Inflammatory macrophage (primary cell): ENCODE measurements around the gene SLC45A1.

Experiments used
- DNase-seq, 2 donors: peaks; one replicate each; pipeline ENCODE4 v3.0.0-alpha.2; 2020 to 2022

Gene SLC45A1

DNA sequence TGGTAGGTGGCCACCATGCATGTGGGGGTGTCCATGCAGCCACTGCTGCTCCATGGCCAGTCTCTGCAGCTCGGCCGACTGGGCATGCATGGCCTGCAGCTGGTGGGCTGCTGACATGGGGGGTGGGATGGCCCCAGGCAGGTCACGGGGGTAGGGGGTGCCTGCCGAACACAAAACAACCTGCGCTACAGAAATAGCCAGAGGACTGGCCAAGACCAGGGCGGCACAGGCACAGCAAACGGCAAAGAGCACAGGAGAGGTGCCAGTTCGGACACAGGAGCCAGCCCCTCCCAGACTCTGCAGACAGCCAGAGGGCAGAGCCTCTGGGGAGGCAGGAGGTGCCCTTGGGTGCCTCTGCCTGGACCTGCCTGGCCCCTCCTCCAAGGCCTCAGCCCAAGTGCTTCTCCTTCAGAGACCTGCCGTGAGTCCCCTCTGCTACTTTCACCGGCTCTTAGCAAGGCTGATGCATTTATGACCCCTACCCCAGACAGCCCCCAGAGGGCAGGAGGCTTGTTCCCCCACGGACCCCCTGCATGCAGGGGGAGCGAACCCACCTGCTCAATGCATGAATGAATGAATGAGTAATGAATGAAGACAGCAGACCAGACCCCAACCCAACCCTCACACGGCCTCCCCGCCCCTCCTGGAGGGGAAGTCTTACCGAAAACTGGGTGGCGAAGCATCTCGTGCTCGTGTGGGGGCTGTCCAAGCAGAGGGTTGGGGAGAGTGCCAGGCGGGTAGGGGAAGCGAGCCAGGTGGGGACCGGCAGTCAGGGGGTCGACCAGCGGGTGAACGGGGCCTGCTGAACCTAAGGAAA is 37.7 kb downstream of the SLC45A1 start:
- no peak for DNase-seq

DNA sequence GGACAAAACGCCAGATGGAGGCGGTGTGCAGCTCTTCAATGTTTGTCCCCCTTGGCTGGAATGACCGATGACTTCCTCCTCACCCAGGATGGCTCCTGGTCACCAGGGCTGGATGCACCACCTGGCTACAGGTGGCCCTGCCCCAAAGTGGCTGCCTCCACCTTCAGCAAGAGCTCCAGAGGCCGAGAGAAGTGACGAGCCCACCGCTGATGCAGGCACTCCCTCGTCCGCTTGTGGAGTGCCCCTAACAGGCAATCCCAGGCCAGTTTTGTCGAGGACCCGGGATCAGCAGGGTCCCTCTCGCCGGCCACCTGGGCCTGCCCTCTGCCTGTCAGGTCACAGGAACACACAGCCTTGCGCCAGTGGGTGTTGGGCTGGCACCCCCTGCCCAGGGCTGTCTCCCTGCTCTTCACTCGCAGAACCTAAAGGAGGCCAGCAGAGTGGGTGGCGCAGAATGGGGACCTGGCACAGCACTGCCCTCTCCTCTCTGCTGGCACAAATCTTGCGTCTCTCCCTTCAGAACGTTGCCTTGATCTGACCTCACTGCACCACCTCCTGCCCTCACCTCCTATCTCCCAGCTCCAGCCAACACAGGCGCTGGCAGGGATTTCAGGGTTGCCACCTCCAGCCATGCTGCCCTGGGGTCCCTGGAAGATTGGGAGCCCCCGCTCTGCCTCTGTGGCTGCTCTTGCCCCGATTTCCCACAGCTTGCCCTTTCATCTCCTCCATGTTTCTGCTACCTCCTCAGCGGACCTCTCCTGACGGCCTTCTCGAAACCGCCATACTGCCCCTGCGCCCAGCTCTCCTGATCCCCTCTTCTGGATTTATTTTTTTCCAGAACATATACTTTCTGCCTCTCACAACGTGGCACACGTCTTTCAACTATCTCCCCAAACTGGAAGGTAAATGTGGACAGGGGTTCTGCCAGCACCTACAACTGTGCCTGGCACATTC is 38.6 kb downstream of the SLC45A1 start:
- no peak for DNase-seq

DNA sequence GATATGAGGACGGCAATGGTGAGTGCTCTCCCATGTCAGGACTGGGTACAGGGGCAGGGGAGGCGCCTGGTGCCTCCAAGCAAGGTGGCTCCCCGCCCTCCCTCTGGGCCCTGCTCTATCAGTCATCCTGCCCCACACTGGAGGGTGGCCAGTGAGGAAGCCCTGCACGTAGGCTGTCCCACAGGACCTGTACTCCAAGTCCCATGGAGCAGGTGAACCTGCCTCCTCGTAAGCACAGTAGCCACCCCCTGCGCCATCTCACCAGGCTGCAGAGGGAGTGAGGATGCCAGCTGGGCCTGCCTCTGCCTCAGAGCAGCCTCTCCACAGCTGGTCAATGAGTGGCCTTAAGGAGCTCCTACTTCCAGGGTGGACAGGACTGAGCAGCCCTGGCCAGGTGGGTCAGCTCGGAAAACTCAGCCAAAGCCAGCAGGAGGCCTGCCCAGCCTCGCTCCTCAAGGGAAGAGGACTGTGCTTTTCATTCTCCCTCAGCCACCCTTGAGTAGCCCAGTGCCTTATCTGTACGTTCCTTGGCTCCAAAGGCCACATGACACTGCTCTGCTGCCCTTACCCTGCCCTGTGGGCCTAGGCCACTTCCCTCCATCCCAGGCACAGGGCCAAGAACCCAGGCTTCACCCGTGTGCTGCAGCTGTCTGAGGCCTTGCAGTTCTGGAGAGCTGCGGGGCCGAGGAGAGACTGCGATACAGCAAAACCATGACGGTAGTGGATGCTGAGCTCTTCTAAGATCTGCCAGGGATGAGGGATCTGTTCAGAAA is 39.6 kb downstream of the SLC45A1 start:
- no peak for DNase-seq

DNA sequence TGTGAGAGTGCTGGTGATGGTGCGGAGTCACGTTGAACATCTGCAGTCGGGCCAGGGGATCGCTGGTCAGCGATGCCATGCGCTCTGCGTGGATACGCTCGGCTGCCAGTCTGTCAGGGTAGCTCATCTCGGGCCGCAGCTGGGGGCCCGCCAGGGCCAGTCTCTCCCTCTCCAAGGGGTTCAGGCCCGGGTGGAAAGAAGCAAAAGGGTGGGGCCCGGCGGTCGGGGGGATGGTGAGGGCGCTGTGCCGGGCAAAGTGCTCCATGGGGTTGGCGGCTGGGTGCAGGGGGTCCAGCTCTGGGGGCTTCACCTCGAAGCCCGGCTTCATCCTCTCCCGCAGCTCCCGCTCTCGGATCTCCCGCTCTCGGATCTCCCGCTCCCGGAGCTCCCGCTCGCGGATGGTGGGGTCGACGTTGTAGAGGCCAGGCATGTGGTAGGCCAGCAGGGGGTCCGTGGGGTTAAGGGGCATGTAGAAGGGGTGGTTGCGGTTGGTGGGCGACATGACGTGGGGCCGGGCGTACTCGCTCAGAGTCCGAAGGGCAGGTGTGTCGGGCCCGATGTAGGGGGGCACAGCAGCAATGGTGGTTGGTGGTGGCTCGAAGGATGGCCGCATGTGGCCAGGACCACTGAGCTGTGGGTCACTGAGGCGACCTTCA is 40.5 kb downstream of the SLC45A1 start:
- no peak for DNase-seq

DNA sequence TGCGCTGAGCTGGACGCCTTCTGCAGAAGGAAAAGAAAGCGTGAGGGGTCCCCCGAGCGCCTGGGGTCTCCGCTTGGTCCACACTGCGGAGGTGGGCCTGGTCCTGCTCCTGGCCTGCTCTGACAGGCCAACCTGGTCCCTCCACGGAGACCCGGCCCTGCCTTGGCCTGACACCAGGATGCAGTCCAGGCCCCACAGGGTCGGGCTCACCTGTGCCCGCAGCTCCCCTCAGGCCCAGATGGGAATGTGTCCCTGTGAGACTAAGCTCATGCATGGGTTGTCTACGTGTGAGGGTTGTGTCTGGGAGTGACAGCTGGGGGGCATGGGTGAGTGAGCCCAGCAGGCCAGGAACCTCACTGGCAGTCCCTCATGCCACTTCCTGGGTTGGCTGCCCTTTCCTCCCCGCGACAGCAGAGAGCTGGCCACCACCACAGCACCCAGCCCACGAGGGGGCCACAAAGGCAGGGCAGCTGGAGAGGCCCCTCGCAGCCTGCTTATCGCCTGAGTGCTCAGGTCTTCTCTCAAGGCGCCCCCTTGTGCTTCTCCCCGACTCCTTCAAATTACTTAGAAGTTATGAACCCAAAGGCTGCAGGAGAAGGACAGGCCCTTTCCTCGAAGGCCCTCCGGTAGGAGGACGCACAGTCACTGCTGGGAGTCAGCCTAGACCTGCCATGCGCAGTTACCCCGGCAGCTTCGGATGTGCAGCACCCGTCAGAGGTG is 41.1 kb downstream of the SLC45A1 start:
- no peak for DNase-seq

DNA sequence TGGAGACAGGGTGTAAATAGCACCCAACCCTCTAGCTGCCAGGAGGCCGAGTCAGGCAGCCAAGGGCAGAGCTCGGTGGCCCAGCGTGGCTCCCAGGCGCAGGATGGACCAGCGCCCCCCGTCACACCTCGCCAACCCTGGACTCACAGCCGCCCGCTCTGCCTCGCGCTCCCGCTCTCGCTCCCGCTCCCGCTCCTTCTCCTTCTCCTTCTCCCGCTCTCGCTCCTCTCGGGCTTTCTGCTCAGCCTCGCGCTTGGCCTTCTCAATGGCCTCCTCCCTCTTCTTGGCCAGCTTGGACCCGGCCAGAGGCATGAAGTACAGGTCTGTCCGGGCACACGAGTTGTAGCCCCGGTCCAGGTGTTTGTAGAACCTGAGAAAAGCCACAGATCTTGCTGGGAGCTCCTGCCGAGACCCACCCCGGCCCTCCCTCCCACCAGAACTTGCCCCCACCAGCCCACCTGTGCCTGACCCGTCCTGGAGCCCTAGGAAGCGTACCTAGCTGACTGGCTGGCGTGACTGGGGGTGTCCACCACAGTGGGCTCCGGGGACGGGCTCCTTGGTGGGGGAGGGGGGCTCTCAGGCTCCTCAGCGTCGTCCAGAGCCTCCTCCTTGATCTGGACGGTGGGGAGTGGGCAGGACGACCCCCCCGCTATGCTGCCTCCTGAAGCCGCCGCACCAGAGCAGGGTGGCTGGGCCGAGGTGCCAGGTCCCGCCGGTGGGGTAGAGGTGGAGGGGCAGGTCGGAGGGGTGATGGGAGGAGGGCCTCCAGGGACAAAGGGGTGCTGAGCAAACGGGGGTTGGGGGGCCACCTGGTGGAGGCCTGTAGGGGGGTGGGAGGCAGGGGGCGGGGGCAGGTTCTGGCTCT is 41.9 kb downstream of the SLC45A1 start:
- DNase-seq = no peak

DNA sequence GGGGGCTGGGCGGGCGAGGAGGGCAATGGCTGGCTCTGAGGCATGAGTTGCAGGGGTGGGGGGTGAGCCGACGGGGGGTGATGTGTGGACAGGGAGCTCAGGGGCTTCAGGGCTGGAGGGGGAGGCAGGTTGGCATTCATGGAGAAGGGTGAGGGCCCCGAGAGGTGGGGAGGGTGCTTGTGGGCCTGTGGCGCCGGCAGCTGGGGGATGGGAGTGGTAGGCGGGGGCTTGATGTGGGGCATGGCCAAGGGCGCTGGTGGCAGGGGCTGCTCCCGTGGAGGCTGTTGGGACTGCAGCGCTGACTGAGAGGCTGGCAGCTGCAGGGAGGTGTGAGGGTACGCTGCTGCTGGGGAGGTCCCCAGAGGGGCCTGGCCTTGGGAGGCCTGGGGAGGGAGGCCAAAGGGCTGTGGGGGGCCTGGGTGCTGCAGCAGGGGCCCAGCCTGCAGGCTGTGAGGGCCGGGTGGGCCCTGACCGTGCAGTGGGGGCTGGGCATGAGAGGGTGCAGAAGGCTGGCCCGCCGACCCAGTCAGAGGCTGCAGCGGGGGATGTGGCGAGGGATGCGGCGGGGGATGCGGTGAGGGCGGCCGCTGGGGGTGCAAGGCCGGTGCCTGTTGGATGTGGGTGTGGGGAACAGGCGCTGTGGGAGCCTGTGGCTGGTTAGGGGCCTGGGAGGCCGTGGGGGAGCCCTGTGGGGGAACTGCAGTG is 42.7 kb downstream of the SLC45A1 start:
- no peak for DNase-seq

DNA sequence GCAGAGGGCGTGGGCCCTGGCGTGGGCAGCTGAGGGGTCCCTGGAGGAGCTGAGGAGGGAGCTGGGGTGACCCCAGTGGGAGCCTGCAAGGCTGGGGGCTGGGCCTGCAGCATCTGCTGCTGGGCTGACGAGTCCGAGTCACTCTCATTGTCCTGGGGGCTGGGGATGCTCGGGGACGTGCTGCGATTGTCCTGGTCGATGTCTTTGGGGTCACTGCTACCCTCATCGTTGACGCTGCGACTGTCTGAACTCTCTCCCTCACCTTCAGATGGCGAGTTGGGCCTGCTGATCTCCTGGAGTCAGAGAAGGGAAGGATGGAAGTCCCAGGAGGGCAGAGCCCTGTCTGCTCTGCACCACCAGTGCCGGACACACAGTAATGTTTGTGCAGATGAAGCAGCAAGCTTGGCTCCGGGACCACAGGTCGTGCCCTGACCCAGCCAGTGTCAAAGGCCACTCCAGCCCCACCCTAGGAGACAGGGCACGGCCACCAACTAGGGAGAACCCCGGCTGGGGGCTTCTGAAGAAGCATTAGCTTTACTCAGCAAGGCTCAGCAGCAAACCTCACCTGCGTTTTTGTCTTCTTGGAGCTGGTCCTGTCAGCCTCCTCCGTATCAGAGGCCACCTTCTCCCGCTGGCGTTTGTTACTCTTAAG is 43.4 kb downstream of the SLC45A1 start:
- no peak for DNase-seq

DNA sequence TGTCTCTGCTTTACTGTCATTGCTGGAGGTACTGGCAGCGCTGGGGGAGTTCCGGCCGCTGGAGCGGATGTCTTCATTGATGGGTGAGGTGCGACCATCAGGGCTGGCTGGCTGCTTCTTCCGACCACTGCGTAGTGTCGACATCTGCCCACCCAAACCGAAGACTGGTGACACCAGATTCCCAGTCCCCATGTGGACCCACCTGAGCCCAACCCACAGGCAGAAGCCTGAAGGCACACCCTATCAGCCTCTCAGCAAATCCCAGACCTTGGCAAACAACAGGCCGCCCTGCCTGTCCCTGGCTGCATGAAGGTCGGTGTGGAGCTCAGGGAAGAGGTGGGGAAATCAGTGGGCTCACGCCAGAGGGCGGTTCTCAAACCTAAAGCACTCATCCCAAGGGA is 44.8 kb downstream of the SLC45A1 start:
- DNase-seq = no peak

DNA sequence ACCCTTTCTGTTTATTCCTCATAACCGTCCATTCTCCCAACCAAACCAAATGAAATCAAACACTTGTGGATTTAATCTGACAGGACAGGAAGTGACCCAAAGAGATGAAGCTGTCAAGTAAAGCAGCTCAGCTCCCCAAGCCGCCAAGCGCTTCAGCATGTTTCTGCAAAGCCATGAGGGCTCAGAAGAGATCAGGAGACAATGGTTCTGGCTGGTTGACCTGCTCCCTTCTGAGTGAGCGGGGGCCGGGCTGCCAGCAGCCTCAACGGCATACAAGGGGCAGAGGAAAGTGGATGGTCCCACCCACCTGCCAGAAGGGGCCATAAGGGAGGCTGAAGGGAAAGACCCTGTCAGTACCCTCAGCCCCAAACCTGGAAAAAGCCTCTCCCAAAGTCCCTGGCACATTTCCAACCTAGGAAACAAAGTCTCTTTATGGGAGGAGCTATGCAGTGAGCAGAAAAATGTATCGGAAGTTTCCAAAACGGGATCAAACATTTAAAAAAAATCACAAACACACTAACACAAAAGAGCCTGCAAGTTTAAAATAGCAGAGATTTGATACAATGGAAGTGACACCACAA is 45.4 kb downstream of the SLC45A1 start:
- no peak for DNase-seq

DNA sequence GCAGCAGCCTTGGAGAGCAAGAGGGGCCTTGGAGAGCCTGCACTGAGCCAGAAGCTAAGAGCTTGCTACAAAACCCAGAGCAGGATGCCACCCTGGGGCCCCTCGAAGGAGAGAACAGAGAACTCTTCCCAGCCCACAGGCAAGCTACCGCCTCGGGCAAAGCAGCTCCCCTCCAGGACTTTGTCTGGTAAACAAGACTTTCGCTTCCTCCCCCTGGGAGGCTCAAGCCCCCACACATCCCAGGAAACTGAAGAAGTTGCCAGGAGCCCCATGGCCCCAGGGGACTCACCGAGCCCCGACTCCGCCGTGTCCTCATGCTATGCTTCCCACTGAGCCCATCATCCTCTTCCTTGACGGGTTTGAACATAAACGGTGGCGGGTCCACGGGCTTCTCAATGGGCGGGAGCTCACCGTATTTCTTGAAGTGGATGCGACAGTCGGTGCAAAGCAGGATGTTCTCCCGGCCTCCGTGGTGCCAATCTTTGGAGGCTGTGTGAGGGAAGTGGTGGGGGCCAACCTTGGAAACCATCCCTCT is 45.9 kb downstream of the SLC45A1 start:
- no peak for DNase-seq

DNA sequence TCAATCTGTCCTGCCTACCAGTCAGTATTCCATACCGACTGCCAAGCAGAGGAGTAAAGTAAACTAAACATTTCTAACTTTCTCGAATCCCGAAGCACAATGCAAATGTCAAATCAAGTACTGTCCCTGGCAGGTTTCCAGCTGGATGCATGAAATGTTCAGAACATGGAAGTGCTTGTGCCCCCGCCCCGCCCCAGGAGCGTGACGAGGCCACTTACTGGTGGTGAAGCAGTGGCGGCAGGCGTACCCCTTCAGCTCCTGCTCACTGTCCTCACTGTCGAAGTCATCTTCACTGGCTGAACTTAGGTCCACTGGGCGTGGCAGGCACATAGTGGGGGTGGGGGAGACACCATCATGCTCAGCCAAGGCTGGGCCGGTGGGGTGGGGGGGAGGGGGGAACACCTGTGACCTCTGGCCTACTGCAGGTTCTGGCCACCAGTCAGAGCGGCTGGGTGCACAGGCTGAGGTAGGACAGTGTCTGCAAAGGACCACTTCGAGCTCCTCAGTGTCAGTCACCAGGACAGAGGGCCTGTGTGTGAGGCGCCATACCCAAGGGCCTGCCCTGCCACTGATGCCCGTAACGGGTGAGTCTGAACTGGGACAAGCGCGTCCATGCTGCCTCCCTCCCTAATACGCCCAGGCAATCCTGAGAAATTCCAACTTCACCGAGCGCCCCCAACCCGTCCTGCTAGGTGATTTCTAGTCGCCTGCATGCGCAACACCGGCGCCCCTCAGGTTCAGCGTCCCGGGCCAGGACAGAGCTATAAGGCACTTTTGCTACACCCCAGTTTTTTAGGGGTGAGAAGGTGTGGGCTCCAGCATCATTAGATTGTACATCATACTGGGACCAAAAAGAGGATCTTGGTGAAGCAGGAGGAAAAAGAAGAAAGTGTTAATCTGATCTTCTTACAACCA is 46.9 kb downstream of the SLC45A1 start:
- DNase-seq = no peak

DNA sequence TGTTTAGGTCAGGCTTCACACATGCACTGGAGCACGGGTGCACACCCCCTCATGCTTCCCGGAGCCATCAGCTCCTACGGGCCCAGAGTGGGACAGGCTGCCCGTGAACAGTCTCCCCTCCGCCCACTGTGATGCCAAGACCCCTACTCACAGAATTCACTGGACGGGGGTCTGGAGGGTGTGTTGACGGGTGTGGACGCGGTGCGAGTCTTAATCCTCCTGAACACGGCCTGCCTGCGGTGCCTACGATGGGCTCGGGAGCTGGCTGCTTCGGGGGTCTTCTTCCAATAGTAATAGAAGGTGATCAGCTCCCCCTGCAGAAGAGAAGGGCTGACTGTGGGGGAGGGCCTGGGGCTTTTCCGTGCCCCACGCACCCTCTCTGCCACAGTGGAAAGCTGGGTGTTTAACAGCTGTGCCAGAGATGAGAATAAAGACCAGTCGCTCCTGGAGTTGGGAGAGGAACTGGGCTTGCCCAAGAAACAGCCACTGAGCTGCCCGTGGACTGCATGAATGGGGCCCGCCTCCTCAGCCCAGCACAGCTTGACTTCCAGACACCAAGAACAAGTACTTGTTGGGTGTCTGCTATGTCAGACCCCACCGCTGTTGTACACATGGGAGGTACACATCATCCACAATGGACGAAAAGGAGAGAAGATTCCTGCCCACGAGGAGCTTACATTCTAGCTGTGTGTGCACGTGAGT is 47.9 kb downstream of the SLC45A1 start:
- DNase-seq = no peak

DNA sequence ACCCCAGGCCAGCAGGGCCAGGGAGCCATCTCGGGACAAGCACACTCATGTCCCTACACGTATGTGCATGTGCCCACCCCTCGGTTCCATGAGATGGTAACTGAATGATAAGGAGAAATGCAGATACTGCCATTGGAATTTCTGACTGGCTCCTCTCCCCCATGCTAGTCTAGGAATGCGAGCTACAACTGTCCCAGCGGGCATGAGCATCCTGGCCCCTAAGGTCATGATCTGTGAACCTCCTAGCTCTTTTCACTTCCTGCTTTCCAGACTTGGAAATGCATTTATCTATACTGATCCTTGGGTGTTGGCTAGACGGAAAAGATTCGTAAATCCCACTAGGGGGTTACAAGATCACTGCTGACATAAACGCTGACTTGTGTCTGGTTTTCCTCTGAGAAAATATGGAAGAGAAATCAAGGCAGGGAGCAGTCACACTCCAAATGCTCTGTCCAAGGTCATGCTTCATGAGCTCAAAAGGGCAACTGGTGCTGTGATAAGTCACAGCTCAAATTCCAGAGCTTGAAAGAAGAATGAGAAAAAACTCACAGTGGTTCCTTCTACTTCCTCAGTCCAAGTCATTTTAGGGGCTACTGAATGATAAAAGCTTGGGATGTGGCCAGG is 49.8 kb downstream of the SLC45A1 start:
- DNase-seq = no peak

DNA sequence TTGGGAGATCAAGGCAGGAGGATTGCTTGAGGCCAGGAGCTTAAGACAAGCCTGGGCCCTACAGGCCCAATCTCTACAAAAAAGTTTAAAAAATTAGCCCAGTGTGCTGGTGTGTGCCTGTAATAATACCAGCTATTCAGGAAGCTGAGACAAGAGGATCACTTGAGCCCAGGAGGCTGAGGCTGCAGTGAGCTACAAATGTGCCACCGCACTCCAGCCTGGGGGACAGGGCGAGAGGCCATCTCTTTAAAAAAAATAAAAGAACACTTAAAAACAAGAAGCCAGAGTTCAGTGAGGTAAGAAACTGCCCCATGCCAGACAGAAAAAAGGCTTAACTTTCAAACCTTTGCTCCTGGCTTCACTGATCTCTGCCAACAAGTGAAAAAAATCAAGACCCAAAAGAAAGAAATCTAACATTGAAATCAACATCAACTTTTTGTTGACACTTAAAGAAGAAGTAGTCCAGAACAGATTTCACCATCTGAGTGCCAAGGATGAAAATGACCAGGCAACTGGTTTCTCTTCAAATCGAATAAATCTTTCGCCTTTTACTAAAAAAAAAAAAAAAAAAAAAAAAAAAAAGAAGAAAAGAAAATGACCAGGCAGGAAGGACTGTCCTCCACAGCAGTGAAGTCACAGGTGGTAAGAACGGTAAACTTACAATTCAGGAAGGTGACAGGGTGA is 51.2 kb downstream of the SLC45A1 start:
- DNase-seq = no peak
